HEK293T (cell line): Measurements from ENCODE around the gene DPP7.
"Not testable (repeated sequence)": the region's sequence is repeated elsewhere in the genome, so short reads cannot be mapped to it uniquely, and the experiment has no call there.

ENCODE experiments used
- CTCF ChIA-PET: fragments of 350-600 bp; formaldehyde crosslinking; extraction: SDS; loops from one replicate; lab custom pipeline; 2021; ENCODE audit warnings: antibody characterized with exemption, inconsistent platforms; lab: Yijun Ruan, JAX
- POLR2A ChIA-PET: fragments of 350-600 bp; formaldehyde crosslinking; extraction: SDS; loops from one replicate; lab custom pipeline; 2020; ENCODE audit warnings: antibody characterized with exemption, inconsistent platforms; lab: Yijun Ruan, JAX
- DNase-seq: peaks from one replicate; pipeline ENCODE4 v3.0.0; 2012; ENCODE audit warnings: mixed read lengths; ENCODE audit errors: extremely low spot score
- ARNT ChIP-seq: fragments of 450-650 bp; IDR thresholded peaks from 2 replicates; pipeline ENCODE4 v1.6.1; 2017; ENCODE audit warnings: mild to moderate bottlenecking
- BHLHE40 ChIP-seq: fragments of 450-650 bp; IDR thresholded peaks from 2 replicates; pipeline ENCODE4 v1.6.1; 2016; ENCODE audit warnings: mild to moderate bottlenecking, moderate library complexity, borderline replicate concordance
- CTBP1 ChIP-seq: fragments of 450-650 bp; IDR thresholded peaks from 2 replicates; pipeline ENCODE4 v1.6.1; 2016; ENCODE audit warnings: borderline replicate concordance
- ELF4 ChIP-seq: fragments of 450-650 bp; IDR thresholded peaks from 2 replicates; pipeline ENCODE4 v1.6.1; 2017; ENCODE audit warnings: antibody characterized with exemption
- FOXA1 ChIP-seq: fragments of 450-650 bp; IDR thresholded peaks from 2 replicates; pipeline ENCODE4 v1.6.1; 2016; ENCODE audit warnings: mild to moderate bottlenecking
- FOXK2 ChIP-seq: fragments of 450-650 bp; IDR thresholded peaks from 2 replicates; pipeline ENCODE4 v1.6.1; 2016; ENCODE audit warnings: mild to moderate bottlenecking
- FOXM1 ChIP-seq: fragments of 450-650 bp; IDR thresholded peaks from 2 replicates; pipeline ENCODE4 v1.6.1; 2017; ENCODE audit warnings: mild to moderate bottlenecking, borderline replicate concordance
- HDGF ChIP-seq: fragments of 450-650 bp; IDR thresholded peaks from 2 replicates; pipeline ENCODE4 v1.6.1; 2017; ENCODE audit warnings: antibody characterized with exemption, borderline replicate concordance
- L3MBTL2 ChIP-seq: fragments of 450-650 bp; conservative IDR thresholded peaks from 2 replicates; pipeline ENCODE4 v1.6.1; 2016; ENCODE audit warnings: mild to moderate bottlenecking
- LEF1 ChIP-seq: fragments of 450-650 bp; IDR thresholded peaks from 2 replicates; pipeline ENCODE4 v1.6.1; 2017; ENCODE audit warnings: mild to moderate bottlenecking, borderline replicate concordance
- NFRKB ChIP-seq: fragments of 450-650 bp; IDR thresholded peaks from 2 replicates; pipeline ENCODE4 v1.6.1; 2016; ENCODE audit warnings: mild to moderate bottlenecking, moderate library complexity
- SP1 ChIP-seq: fragments of 450-650 bp; IDR thresholded peaks from 2 replicates; pipeline ENCODE4 v1.6.1; 2017
- SUZ12 ChIP-seq: fragments of 450-650 bp; IDR thresholded peaks from 2 replicates; pipeline ENCODE4 v1.6.1; 2016; ENCODE audit warnings: mild to moderate bottlenecking
- TARDBP ChIP-seq: fragments of 450-650 bp; IDR thresholded peaks from 2 replicates; pipeline ENCODE4 v1.6.1; 2016
- ZNF384 ChIP-seq: fragments of 450-650 bp; IDR thresholded peaks from 2 replicates; pipeline ENCODE4 v1.6.1; 2016
- TF ChIP-seq, protein P1 (sequence below): fragments of 450-650 bp; IDR thresholded peaks from 2 replicates; pipeline ENCODE4 v1.6.1; 2016

DPP7 gene

GRCh38 chr9:137129456-137130175 lies 15.1 kb upstream of the DPP7 start:
- 0 out of 2 replicates have a peak, but pooled peaks have one; percentile 32 for TF ChIP-seq HDGF
- peak; percentile 58; the same call in 1 of the 2 replicates for TF ChIP-seq CTBP1
- no peak for TF ChIP-seq LEF1
- peak; percentile 24 for TF ChIP-seq L3MBTL2
- POLR2A ChIA-PET, result interaction anchor here (0.7 to 3.0 kb wide), 42 partner anchors 10 to 423 kb away, joined by 3 to 57 read pairs (median 4); partner anchors contain the start of genes CYSRT1, EXD3, GRIN1 and LRRC26
- DNase-seq, result peak; percentile 94
- CTCF ChIA-PET, result interaction anchor here (0.7 to 2.4 kb wide), 7 partner anchors 21 to 182 kb away, joined by 3 to 8 read pairs (median 3); no protein-coding TSS in a partner anchor

DNA sequence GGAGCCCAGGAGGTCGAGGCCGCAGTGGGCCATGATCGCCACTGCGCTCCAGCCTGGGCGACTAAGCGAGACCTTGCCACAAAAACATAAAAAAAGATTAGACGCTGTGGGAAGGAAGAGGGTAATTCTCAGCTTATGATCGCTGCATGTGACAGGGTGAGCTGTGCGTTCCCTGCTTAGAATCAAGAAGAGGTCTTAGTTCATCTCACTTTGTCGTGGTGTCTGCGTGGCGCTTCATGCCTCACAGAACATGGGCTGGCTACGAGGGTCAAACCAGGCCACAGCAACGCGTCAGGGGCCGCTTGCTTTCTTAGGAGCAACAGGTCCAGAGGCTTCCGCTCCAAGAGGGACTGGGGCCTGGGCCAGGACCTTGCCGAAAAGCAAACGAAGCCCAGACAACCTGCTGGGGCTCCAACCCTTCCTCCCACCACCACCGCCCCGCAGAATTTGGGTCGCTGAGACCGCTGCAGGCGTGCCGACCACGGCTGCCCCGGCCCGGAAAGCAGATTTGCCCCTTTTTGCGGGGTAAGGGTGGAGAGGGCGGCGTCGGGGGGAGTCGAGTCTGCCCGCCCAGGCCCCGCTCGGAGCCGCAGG lies 14.4 kb upstream of the DPP7 start:
- CTCF ChIA-PET, result interaction anchor here (0.8 to 2.4 kb wide), 6 partner anchors 22 to 108 kb away, joined by 3 to 8 read pairs (median 3); no protein-coding TSS in a partner anchor
- no peak for DNase-seq
- POLR2A ChIA-PET, result interaction anchor here (0.8 to 3.0 kb wide), 36 partner anchors 10 to 423 kb away, joined by 3 to 57 read pairs (median 5); partner anchors contain the start of genes CYSRT1, EXD3, GRIN1 and LRRC26
- TF ChIP-seq ELF4 (no peak), BHLHE40 (no peak)

DNA sequence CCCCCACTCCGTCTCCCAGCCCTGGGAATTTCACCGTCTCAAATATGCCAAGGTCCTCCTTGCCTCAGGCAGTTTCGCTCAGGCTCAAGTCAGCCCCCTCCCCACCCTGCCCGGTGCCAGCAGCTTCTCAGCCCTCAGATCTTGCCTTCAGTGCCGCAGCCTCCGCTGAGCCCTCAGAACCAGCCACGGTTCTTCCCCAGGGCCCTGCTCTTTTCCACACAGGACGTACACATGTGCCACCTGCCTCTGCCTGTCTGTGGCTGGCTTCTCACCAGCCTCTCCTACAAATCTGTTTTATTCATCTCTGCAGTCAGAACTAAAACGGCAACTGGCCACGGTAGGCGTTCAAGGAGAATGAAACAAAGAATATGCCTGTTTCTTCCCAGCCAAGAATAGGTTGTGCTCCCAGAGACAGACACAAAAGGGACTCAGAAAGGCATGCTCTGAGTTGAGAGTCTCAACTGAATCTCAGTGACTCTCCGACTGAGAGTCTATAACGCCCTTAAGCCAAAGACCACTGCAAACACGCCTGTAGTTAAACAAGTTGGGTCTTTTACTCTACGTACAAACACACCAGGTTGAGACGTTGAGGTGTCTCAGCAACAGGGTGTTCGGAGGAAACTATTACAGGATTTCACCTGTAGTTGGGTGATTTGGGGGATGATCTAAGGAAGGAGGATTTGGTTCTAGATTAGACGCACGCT lies 13.8 kb upstream of the DPP7 start:
- TF ChIP-seq LEF1 (no peak), ELF4 (no peak), ZNF384 (no peak)
- ChIA-PET POLR2A (interaction anchor here (0.9 to 3.4 kb wide), 4 partner anchors 11 to 114 kb away, joined by 3 to 12 read pairs (median 6); partner anchors contain the start of gene TPRN), CTCF (interaction anchor here (2.4 kb wide), 1 partner anchor 108 kb away, joined by 8 read pairs; no protein-coding TSS in a partner anchor)
- no peak for DNase-seq

DNA sequence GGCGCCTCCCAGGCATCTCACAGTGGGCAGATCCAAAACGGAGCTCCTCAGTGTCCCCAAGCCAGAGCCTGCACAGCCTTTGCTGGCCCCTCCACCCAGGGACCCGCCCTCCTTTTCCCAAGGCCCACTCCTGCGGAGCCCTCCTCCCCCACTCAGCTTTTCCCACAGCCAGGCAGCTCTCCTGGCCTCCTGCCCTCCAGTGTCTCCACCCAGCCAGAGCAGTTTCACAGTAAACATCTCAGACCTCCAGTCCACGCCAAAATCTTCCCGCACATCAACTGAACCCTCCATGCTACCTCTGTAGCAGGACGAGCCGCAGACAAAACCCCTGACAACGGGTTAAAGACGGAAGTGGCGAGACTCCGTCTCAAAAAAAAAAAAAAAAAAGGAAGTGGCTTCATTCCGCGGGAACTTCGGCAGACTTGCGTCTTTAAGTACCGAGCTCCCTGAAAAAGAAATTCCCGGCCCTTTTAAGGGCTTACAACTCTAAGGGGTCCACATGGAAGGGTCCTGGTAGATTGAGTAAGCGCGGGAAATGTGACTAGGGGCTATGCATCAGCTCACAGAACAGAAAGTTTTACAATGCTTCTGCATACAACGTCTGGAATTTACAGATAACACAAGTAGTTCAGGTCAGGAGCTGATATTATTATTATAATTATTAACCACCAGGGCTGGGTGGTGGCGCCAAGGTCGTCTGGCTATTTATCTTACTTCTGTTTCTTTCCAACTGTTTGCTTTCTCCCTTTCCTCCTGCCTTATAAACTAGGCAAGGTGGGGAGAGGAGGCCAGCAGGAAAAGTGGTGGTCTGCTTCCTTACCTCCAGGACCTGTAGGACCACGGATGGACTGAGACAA lies 13.0 kb upstream of the DPP7 start:
- DNase-seq, result no peak

GRCh38 chr9:137126786-137127185 lies 12.3 kb upstream of the DPP7 start:
- no peak for DNase-seq
- ChIA-PET POLR2A (interaction anchor here (1.5 to 3.4 kb wide), 2 partner anchors 13 to 23 kb away, joined by 4 to 12 read pairs; no protein-coding TSS in a partner anchor), CTCF (interaction anchor here (0.7 to 1.3 kb wide), 2 partner anchors 82 to 110 kb away, joined by 3 to 4 read pairs; no protein-coding TSS in a partner anchor)
- TF ChIP-seq ELF4, result no peak
- TF ChIP-seq HDGF, result no peak

More for the DNA sequence above, 13.0 kb upstream of the DPP7 start:
- CTCF ChIA-PET, result interaction anchor here (0.7 kb wide), 1 partner anchor 81 kb away, joined by 4 read pairs; no protein-coding TSS in a partner anchor
- peak; percentile 93 for TF ChIP-seq ZNF384
- TF ChIP-seq, protein P1, sequence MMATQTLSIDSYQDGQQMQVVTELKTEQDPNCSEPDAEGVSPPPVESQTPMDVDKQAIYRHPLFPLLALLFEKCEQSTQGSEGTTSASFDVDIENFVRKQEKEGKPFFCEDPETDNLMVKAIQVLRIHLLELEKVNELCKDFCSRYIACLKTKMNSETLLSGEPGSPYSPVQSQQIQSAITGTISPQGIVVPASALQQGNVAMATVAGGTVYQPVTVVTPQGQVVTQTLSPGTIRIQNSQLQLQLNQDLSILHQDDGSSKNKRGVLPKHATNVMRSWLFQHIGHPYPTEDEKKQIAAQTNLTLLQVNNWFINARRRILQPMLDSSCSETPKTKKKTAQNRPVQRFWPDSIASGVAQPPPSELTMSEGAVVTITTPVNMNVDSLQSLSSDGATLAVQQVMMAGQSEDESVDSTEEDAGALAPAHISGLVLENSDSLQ, result no peak
- POLR2A ChIA-PET, result interaction anchor here (0.9 to 3.4 kb wide), 3 partner anchors 12 to 115 kb away, joined by 3 to 12 read pairs (median 4); no protein-coding TSS in a partner anchor

- CTCF ChIA-PET, DNase-seq: not testable (repeated sequence)
- POLR2A ChIA-PET, result interaction anchor here (1.7 kb wide), 1 partner anchor 14 kb away, joined by 3 read pairs; no protein-coding TSS in a partner anchor
Observed at GRCh38 chr9:137123952-137124462, 9.5 kb upstream of the DPP7 start.

DNA sequence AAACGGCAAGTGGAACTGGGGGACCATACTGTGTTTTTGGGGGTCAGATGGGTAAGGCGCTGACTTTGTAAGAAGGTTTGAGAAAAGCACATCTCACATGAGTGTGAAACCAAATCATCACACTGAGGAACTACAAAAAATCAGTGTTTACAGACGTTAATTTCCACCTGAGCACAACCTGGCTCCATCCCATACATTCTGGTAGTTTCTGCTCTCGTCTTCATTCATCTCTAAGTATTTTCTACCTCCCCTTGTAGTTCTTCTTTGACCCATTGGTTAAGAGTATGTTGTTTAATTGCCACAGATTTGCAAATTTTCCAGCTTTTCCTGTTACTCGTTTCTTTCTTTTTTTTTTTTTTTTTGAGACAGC lies 8.9 kb upstream of the DPP7 start:
- CTCF ChIA-PET, result interaction anchor here (1.5 kb wide), 1 partner anchor 113 kb away, joined by 4 read pairs; no protein-coding TSS in a partner anchor
- no peak for TF ChIP-seq FOXK2
- TF ChIP-seq FOXM1, result no peak
- TF ChIP-seq ARNT, result no peak
- no peak for TF ChIP-seq NFRKB
- TF ChIP-seq, protein P1, result no peak
- TF ChIP-seq LEF1, result no peak
- no peak for TF ChIP-seq SUZ12
- TF ChIP-seq TARDBP, result no peak
- TF ChIP-seq ZNF384, result no peak
- TF ChIP-seq HDGF, result no peak
- no peak for TF ChIP-seq ELF4
- no peak for TF ChIP-seq CTBP1
- no peak for TF ChIP-seq BHLHE40
- TF ChIP-seq FOXA1, result no peak
- no peak for TF ChIP-seq L3MBTL2
- no peak for TF ChIP-seq SP1
- POLR2A ChIA-PET, result interaction anchor here (1.7 kb wide), 1 partner anchor 15 kb away, joined by 3 read pairs; no protein-coding TSS in a partner anchor
- no peak for DNase-seq
